PC-9 (cell line): ENCODE results near the gene PDE4D. TPM values are rescaled to one million over a fixed set of nuclear protein-coding genes. Genes with fewer than 3 reads are reported as not detected.
"Not testable (repeated sequence)": the region's sequence is repeated elsewhere in the genome, so short reads cannot be mapped to it uniquely, and the experiment has no call there.

Experiments used
- BruUV-seq: library from RNA; stranded (reverse); fragments of 400-500 nt; replicated peaks from 2 replicates; lab custom pipeline; 2021; lab: Mats Ljungman, UMichigan
- CTCF ChIA-PET: fragments of 300-600 bp; sonication (Branson Sonifier 250); formaldehyde crosslinking; loops from one replicate; lab custom pipeline; 2022; ENCODE audit warnings: antibody characterized with exemption; lab: Charles Lee
- POLR2A ChIA-PET: fragments of 300-600 bp; sonication (Branson Sonifier 250); formaldehyde crosslinking; loops from one replicate; lab custom pipeline; 2022; ENCODE audit warnings: antibody characterized with exemption; ENCODE audit not compliant: unreplicated experiment; lab: Charles Lee
- DNase-seq, 2 experiments: peaks; one replicate each; pipeline versions ENCODE4 v3.0.0 to v3.0.0-alpha.2; 2015 to 2022; ENCODE audit warnings: mixed read lengths in 1 of 2
- H2AFZ ChIP-seq: fragments of 200-600 bp; sonication (generic); 2 replicates; pipeline ENCODE4 v1.8.1; 2017; ENCODE audit warnings: antibody characterized with exemption
- H3F3A ChIP-seq: fragments of 200-600 bp; sonication (generic); 2 replicates; pipeline ENCODE4 v1.8.1; 2017; ENCODE audit warnings: antibody characterized with exemption, mild to moderate bottlenecking, low read depth; ENCODE audit not compliant: insufficient read depth
- H3K27ac ChIP-seq: fragments of 200-600 bp; sonication (generic); 2 replicates; pipeline ENCODE4 v1.6.1; 2016; ENCODE audit warnings: mixed run types
- H3K27me3 ChIP-seq: fragments of 200-600 bp; sonication (generic); 2 replicates; pipeline ENCODE4 v1.6.1; 2016; ENCODE audit warnings: low read depth, mixed run types; ENCODE audit not compliant: insufficient read depth
- H3K36me3 ChIP-seq: fragments of 200-600 bp; sonication (generic); 2 replicates; pipeline ENCODE4 v1.6.1; 2016; ENCODE audit warnings: low read depth, mixed run types
- H3K4me1 ChIP-seq: fragments of 200-600 bp; sonication (generic); replicated peaks from 2 replicates; pipeline ENCODE4 v1.6.1; 2016; ENCODE audit warnings: mixed run types; ENCODE audit not compliant: insufficient read depth
- H3K4me2 ChIP-seq: fragments of 200-600 bp; sonication (generic); 2 replicates; pipeline ENCODE4 v1.6.1; 2017; ENCODE audit warnings: mixed run types
- H3K4me3 ChIP-seq: fragments of 200-600 bp; sonication (generic); 2 replicates; pipeline ENCODE4 v1.6.1; 2016; ENCODE audit warnings: mixed run types
- H3K79me2 ChIP-seq: fragments of 200-600 bp; sonication (generic); 2 replicates; pipeline ENCODE4 v1.6.1; 2017; ENCODE audit warnings: low read depth, mixed run types
- H3K9me2 ChIP-seq: fragments of 200-600 bp; sonication (generic); 2 replicates; pipeline ENCODE4 v1.8.1; 2017; ENCODE audit warnings: mild to moderate bottlenecking; ENCODE audit not compliant: insufficient read depth
- H3K9me3 ChIP-seq: fragments of 200-600 bp; sonication (generic); 2 replicates; pipeline ENCODE4 v1.8.1; 2016; ENCODE audit warnings: low read depth; ENCODE audit not compliant: insufficient read depth
- H4K20me1 ChIP-seq: fragments of 200-600 bp; sonication (generic); 2 replicates; pipeline ENCODE4 v1.8.1; 2017; ENCODE audit not compliant: insufficient read depth
- CTCF ChIP-seq: fragments of 200-600 bp; sonication (generic); conservative IDR thresholded peaks from 2 replicates; pipeline ENCODE4 v1.6.1; 2017; ENCODE audit warnings: mixed run types, antibody characterized with exemption, mild to moderate bottlenecking, moderate library complexity
- EZH2 ChIP-seq: fragments of 200-600 bp; sonication (generic); IDR thresholded peaks from 2 replicates; pipeline ENCODE4 v1.8.0; 2017; ENCODE audit warnings: antibody characterized with exemption, low read depth
- intact Hi-C: fragments of 100-400 bp; cut with micrococcal nuclease; formaldehyde crosslinking; loops from one replicate; pipeline ENCODE4 v1.10.0; 2022; ENCODE audit not compliant: unreplicated experiment
- total RNA-seq: library from RNA; stranded (reverse); gene quantifications from 2 replicates; pipeline ENCODE4 v1.2.3, GENCODE V29; 2021

Gene PDE4D
- total RNA-seq, 1 experiment from 2014 or later, result 9.8 TPM

DNA sequence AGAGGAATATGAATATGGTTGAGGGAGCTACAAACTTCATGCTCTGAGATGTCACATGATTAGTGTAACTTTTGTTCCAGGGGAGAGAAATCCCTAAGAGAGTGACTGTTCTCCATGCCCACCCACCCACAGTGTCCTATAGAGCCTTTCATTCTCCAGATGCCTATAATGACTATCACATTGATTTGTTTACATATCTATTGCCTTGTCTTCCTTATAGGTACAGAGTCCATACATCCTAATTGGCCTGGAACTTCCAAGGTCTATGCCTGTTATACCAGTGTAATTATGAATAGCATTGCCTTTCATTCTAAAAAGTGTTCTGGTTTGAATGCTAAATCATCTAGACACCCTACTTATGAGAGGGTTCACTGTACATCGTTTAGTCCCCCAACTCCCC, 835.3 kb downstream of the PDE4D start:
- H3K36me3 ChIP-seq, result no peaks in the 10 kb centered on the region
- H3K27me3 ChIP-seq, result no peaks in the 10 kb centered on the region
- H4K20me1 ChIP-seq, result 0 out of 2 replicates have a peak, but pooled peaks cover 3% of the 10 kb centered on the region
- no peak for DNase-seq
- no peaks in the 10 kb centered on the region for H3K79me2 ChIP-seq
- TF ChIP-seq CTCF (no peak), EZH2 (no peak)
- H3K4me3 ChIP-seq, result no peak overlapping the region
- no peak overlapping the region for H3K27ac ChIP-seq
- intact Hi-C loops, result no loop called here
- ChIA-PET CTCF (no interaction called here), POLR2A (interaction anchor here (0.6 kb wide), 1 partner anchor 214 kb away, joined by 6 read pairs; no protein-coding TSS in a partner anchor)
- H2AFZ ChIP-seq, result no peak overlapping the region
- peaks cover 48% of the 10 kb centered on the region for H3K4me1 ChIP-seq
- H3K4me2 ChIP-seq, result no peak overlapping the region
- no peaks in the 10 kb centered on the region for H3K9me2 ChIP-seq
- H3K9me3 ChIP-seq, result no peaks in the 10 kb centered on the region
- no TSS peak for BruUV-seq
- H3F3A ChIP-seq, result peaks cover 27% of the 10 kb centered on the region; the same call in 1 of the 2 replicates

DNA sequence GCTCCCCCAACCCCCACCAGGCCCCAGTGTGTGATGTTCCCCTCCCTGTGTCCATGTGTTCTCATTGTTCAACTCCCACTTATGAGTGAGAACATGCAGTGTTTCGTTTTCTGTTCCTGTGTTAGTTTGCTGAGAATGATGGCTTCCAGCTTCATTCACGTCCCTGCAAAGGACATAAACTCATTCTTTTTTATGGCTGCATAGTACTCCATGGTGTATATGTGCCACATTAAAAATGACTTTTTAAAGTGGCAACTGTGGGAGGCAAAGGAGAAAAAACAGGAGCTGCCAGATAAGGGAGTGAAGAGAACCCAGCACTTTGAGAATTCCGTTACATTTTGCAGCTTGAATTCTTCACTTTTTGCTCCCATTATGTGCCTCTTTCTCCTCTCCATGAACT, 836.9 kb downstream of the PDE4D start:
- H3K9me3 ChIP-seq, H3K79me2 ChIP-seq, POLR2A ChIA-PET, H4K20me1 ChIP-seq, intact Hi-C loops, BruUV-seq, H3K4me2 ChIP-seq, H3K9me2 ChIP-seq, H3K27ac ChIP-seq, H2AFZ ChIP-seq, CTCF ChIA-PET, H3K27me3 ChIP-seq, H3K36me3 ChIP-seq, H3K4me3 ChIP-seq, DNase-seq: not testable (repeated sequence)
- Histone ChIP-seq H3F3A (peaks cover 20% of the 10 kb centered on the region; the same call in 1 of the 2 replicates), H3K4me1 (peaks cover 32% of the 10 kb centered on the region)

DNA sequence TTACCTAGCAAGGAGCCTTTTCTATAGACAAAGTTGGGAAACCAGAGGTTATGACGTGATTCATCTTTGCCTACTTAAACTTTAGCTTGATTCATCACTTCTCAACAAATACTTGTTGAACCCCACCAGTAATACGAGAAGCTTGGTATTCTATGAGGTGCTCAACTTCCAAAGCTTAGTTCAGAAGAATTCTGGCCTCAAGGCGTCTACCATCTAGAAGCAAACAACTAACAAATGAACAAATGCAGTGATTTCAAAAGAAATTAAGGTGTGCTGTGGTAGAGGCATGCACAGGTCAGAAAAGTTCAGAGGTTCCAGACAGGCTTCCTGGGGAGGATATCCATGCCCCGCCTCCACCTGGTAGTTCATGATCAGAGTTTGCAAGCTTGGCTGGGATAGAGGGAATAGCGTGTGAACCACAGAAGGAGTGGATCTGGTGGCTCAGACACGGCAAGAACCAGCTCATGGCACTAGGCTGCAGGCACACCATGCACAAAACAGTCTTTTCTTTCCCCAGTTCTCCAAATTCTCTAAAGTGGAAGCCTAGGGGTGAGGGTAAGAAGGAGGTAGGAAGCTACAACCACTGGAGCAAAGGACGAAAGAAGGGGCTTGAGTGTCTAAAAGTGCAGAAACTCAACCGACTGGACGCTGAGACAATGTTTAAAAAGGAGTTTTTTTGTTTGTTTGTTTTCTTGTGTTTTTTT, 837.6 kb downstream of the PDE4D start:
- Histone ChIP-seq H3K4me1 (peaks cover 25% of the 10 kb centered on the region), H2AFZ (0 out of 2 replicates have a peak overlapping the region, but pooled peaks have one; percentile 41), H3K4me2 (peak overlapping the region; percentile 66), H3K79me2 (no peaks in the 10 kb centered on the region), H3K9me2 (no peaks in the 10 kb centered on the region), H3K27ac (peak overlapping the region; percentile 77), H4K20me1 (no peaks in the 10 kb centered on the region), H3K4me3 (no peak overlapping the region; the same call in 1 of the 2 replicates), H3F3A (peaks cover 20% of the 10 kb centered on the region; the same call in 1 of the 2 replicates), H3K36me3 (no peaks in the 10 kb centered on the region), H3K27me3 (no peaks in the 10 kb centered on the region), H3K9me3 (no peaks in the 10 kb centered on the region)
- TF ChIP-seq CTCF (no peak), EZH2 (no peak)
- intact Hi-C loops, result no loop called here
- ChIA-PET POLR2A (no interaction called here), CTCF (interaction anchor here (0.8 kb wide), 1 partner anchor 19 kb away, joined by 3 read pairs; no protein-coding TSS in a partner anchor)
- no TSS peak for BruUV-seq
- peak; percentile 40 to 90 for DNase-seq
